GM18520 (cell line): Measurements from ENCODE around the gene UGT2B17.
"Not testable (repeated sequence)": the region's sequence is repeated elsewhere in the genome, so short reads cannot be mapped to it uniquely, and the experiment has no call there.

Experiments used
- ATAC-seq: cut with Tn5 transposase; IDR thresholded peaks from one replicate; pipeline ENCODE4 v1.9.1; 2021; ENCODE audit not compliant: unreplicated experiment

UGT2B17 gene

DNA sequence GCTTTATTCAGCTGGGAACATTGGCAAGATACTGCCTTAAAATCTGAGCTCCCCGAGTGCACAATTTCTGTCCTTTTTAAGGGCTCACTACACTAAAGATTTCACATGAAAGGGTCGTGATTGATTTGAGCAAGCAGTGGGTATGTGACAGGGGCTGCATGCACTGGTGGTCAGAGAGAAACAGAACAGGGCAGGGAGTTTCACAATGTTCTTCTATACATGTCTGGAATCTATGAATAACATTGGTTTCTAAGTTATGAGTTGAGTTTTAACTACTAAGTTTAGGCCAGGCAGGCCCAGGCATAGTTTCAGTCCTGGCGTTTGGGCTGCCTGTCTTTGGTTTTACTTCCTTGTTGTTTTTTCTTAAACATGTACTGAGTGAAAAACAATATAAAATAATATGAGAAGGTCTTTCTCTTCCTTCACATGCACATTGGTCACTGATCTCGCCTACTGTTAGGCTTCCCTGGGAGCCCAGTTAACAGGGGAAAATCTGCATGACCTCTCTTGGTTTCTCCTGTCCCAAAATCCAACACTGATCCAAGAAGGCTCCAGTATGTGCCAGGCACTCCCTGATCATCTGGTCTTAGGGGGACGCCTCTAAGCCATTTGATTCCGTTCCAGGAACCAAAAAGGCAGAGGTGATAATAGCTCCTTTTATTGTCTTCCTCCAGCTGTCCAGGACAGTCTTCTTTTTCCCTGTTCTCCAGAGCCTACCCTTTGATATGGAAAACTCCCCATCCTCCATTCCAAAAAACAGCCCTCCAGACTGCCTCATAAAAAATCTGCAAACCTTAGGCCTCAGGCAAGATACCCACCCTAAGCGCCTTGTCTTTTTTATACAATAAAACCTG, at the start of gene UGT2B17:
UGT2B17 (minus strand) TSS at position 51 of the 854 bp plus-strand sequence. CDS start 7,838 bp downstream, outside the sequence.
- ATAC-seq: peak; percentile 83

DNA sequence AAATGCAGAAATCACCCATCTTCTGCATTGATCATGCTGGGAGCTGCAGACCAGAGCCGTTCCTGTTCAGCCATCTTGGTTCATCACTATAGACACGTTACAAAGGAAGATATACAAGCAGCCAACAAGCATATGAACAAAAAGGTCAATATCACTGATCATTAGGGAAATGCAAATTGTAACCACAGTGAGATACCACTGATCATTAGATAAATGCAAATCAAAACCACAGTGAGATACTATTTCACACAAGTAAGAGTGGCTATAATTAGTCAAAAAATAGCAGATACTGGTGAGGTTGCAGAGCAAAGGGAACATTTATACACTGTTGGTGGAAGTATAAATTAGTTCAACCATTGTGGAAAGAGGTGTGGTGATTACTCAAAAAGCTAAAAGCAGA, 46.6 kb upstream of the UGT2B17 start:
- peak; percentile 94 for ATAC-seq

DNA sequence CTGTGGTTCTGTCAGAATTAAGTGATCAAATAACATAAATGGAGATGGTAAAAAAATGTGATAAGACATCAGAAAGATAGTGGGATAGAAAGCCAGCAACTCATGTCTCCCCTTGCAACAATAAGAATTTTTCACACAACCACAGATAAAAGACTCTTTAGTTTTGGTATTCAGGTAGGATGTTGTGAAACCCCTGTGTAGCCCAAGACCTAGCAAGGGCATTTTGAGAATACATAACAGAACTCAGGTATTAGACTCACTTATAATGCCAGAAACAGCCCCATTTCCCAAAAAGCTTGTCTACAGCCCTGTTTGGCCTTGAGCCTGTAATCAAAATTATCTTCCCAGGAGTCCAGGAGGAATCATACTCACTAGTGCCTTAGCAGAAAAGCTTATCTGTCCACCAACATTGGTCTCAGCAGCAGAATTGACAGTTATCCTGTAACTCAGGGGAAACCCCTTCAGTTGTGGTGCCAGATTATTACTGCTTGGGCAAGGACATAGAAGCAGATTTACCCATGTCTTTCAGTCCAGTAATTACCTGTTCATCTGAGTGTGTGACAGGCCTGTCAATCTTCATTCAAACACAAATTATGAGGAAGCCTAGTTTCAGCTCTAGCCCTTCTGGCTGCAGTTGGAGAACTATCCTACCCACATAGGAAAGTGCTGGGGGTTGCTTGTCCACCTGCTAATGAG, 41.0 kb upstream of the UGT2B17 start:
- ATAC-seq: peak; percentile 43

DNA sequence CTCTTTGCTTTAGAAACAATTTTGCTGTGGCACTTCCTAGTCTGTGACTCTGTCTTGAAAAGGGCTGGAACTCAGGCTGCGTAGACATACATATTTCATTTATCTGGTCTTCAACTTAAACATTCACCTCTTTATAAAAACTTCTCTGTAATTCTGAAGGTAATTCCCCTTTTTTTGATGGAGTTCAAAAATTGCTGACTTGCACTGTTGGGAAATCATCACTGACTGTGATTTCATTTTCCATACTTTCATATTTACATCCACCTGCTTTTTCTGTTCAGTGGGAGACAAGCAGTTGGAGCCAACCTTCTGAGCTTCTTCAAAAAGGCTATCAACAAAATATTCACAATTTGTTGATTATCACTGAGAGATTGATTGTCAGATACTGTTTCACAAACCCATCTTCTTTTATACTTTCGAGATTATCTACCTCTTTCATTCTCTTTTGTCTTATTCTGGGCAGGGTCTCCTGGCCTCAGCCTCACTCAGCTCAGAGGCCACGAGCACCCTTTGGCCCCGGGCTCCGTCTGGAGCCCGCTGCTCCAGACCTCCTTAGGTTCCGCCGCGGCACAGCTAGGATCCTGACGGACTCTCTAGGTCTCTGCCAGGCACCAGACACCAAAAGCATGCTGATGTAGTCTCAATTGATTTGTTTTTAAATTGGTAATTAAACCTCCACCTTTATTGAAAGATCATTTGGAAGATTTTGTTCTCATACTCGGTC, 39.7 kb upstream of the UGT2B17 start:
- no peak for ATAC-seq

DNA sequence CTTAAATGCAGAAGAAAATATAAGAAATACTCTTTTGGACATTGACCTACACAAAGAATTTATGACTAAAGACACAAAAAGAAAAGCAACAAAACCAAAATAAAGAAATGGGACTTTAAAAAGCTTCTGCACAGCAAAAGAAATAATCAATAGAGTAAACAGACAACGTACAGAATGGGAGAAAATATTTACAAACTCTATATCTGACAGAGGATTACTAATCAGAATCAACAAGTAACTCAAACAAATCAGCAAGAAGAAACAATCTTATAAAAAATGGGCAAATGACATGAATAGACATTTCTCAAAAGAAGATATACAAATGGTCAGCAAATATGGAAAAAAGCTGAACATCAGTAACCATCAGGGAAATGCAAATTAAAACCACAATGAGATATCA, 37.6 kb upstream of the UGT2B17 start:
- no peak for ATAC-seq

DNA sequence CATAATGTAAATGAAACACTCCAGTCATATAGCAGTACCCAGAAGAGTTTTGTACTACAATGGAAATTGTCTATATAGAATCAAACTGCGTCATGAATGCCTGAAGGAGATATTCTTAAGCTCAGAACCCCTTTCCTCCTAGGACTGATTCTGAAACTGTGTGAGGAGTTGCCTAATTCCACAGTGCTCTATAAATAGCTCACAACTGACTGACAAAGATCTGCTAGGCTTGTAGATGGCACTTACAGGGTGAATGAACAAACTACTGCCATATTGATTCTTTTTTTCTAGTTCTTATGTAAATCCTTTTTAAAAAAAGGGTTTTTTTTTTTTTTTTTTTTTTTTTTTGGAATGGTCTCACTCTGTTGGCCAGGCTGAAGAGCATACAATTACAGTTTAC, 30.1 kb upstream of the UGT2B17 start:
- ATAC-seq: no peak

DNA sequence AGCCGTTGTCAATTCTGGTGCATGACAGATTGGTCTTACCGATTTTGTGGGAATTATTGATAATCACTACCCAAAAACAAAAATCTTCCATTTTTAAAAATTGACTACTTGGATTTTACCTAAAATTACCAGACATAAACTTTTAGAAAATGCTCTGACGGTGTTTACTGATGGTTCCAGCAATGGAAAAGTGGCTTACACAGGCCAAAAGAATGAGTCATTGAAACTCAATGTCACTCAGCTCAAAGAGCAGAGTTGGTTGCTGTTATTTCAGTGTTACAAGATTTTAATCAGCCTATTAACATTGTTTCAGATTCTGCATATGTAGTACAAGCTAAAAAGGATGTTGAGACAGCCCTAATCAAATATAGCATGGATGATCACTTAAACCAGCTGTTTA, 23.0 kb upstream of the UGT2B17 start:
- ATAC-seq: no peak

DNA sequence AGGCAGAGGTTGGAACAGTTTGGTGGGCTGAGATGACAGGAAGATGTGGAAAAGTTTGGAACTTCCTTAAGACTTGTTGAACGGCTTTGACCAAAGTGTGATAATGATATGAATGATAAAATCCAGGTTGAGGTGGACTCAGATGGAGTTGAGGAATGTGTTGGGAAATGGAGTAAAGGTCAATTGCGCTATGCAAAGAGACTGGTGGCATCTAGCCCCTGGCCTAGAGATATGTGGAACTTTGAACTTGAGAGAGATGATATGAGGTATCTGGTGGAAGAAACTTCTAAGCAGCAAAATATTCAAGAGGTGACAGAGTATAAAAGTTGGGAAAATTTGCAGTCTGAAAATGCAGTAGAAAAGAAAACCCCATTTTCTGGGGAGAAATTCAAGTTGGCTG, 21.4 kb upstream of the UGT2B17 start:
- ATAC-seq: no peak

DNA sequence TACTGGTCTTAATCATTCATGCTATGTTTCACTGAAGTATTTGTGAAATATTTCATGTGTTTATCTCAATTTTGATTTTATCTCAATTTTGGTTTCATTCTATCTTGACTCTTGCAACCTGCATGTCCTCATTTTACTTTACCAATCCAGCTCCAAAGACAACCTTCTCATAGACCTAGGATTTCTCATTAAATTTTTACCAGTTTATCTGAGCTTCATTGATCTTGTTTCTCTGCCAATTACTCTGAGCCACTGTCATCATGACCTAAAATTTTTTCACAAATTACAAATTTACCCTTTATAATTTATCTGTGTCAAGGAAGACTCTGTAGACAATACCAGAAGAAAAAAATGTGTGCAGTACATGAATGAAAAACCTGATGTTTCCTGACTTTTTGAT, 18.6 kb upstream of the UGT2B17 start:
- no peak for ATAC-seq

DNA sequence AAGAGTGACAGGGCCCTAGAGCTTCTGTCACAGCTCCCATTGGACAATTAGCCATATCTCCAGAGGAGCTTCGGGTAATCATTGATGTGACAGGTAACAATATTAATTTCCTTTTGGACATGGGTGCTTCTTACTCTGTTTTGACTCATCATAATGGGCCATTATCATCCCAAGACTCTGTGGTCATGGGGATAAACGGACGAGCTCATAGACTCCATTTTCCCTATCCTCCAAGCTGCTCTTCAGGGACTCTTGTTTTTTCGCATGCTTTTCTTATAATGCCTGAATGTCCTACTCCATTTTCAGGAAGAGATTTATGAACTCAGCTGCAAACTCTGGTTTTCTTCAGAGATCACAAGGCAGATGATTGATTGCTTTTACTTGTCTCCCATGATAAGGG, 17.0 kb upstream of the UGT2B17 start:
- ATAC-seq: no peak

DNA sequence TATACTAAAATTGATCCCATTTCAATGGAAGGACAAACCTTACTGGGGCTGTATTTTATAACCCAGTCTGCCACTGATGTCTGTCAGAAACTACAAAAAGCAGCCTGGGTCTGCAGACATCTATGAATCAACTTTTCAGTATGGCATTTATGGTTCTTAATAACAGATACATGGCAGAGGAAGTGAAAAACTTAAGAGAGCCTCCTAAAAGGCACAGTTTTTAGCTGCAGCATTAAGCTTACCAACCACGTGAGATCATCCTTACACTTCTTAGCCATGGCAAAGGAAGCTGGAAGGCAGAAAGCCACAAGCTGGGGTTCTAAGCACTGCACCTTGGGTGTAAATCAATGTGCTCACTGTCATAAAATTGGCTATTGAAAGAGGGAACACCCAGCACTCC, 16.6 kb upstream of the UGT2B17 start:
- ATAC-seq: no peak

DNA sequence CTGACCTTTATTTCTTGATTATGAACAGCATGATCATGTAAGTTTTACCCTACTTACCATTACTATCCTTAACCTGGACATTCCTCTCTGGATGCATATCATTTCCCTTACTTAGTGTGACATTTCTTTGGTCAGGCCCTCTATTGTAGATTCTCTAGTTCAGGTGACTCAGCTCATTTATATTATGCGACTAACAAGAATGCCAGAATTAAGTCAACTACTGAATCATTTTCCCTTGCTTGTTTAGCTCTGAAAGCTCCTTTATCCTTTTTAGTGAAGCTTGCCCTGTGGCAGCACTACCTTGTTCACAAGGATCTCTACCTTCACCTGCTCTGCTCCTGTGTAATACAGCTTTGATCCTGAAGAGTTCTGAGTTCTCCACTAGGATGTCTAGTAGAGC, 15.1 kb upstream of the UGT2B17 start:
- ATAC-seq: no peak

DNA sequence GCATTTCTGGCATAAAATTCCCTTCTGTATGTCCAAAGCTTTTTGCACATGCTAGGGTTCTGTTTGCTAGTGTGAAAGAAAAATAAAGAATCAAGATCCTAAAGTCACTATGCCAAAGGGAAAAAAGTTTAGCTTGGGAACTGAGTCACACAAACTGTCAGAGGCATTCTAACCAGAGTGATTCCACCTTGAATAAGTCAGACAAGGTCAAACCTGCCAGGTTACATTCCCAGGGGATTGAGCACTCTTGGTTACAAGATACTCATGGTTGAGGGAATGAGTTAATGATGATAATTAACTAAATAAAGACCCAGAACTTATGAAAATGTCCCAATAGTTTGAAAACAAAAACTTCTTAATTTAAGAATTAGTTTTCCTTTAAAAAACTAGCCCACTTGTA, 13.7 kb upstream of the UGT2B17 start:
- ATAC-seq: no peak

DNA sequence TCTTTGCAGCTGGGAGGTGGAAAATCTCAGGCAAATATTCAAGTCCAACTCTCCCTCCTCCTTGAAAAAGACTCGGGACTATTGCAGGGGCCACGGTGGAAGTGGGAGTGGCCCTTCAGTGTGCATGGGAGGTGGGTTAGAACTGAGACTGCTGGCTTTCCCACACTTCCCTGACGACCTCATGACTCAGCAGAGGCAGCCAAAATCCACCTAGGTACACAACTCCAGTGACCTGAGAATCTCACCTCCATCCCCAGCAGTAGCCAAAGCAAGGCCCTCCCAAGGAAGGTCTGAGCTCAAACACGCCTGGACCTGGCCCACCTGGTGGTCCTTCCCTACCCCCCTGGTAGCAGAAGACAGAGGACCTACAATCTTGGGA, 6.2 kb upstream of the UGT2B17 start:
- no peak for ATAC-seq

DNA sequence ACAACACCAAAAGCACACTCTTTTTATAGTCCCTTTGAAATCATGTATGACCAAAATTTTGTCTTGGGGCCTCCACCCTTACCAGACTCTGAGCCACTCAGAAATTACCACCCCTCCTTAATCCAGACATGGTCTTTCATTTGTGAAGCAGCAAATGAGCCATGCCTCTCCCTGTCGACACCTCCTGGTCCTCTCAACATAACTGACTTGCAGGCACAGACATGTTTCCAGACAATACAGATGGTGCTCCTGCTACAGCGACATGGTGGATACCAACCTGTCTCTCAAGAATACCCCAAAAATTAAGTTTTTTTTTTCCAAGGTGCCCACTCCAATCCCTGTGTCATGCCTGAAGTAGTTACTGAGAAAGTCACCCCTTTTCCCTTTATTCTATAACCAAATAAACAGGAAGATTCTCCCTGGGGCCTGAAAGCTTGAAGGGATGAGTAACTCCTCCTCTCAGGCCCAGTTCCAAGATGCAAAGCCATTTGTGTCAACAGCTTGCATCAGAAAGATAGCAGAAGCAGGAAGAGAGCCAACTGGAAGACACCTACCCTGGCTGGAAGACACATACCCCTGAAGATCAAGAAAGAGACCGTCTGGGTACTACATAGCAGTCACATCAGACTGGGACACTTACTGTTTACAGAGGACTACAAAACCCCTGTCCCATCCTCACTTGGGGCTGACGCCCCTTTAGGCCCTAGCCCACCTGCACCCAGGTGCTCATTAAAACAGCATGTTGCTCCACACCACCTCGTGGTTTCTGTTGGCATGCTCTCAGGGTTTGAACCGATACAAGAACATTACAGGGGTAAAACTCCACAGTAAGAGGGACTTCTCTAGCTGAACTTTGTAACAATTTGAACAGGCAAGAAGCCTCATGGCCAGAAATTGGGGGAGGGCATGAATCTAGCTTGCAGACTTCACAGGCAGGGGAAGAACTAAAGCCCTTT, 5.5 kb upstream of the UGT2B17 start:
- no peak for ATAC-seq

DNA sequence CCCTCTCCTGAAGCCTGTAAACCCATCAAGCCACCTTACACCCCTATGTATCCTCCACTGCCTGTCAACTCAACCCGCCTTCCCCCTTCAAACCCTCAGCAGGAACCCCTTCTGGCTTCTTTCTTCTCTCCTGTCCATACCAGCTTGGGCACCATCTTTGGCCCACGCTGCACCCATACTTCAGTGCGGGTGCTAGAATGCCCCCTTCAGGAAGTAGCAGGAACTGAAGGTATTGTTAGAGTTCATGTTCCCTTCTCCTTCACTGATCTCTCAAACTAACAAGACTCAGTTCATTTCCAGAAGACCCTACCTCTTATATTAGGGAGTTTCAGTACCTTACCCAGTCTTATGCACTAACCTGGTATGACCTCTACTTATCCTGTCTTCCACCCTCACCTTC, 1.5 kb upstream of the UGT2B17 start:
- no peak for ATAC-seq

DNA sequence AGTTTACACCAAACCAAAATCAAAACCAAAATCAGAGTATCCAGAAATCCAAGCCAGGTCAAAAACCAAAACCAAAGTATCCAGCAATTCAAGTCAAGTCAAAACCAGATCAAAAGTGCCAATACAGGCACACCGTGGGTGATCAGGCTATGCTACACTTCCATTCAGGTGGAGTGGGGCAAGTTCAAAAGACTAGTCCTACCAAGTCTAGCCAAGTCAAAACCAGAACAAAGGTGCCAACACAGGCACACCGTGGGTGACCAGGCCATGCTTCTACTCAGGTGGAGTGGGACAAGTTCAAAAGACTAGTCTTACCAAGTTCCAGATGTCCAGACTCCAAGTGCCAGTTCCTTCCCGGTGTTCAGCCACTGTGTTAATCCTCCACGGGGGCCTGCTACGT, 486 bp downstream of the UGT2B17 start:
- ATAC-seq: not testable (repeated sequence)

DNA sequence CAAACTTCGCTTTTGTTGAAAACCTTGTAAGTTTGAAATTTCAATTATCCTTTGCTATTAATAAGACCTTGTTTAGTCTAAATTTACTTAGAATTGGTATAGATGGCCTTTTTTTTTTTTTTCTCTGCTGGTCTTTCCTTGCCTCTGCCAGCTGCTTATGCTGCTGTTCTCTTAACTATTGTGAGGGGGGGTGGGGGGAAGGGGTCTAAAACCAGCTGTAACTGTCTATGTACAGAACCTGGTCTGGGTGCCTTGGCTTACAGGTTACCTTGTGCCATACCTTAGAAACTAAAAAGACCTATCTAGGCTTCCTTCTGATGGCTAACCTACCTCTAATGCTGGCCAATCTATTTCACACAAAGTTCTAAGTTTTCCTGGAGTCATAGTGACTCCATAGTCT, 1.0 kb downstream of the UGT2B17 start:
- no peak for ATAC-seq

DNA sequence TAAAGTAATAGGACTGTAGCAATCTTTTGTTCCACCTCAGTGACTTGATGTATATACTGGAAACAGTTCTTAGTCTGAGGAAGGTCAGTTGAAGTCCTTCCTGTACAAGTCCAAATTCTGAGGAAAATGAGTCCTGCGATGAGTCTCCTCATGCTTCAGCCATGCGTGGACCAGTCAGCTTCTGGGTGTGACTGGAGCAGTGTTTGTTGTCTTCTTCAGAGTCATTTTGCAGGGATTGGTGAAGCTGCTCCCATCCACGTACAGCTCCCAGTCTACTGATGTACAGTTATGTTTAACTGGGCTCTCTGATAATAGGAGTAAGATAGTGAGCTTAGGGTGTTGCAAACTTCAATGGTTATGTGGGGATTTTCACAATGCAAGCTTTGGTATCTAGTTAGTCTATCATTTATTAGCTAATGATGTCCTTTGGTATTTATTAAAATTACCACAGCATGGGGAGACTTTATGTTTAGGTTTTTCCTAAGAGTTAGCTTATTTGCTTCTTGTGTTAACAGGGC, 3.4 kb downstream of the UGT2B17 start:
- ATAC-seq: no peak

DNA sequence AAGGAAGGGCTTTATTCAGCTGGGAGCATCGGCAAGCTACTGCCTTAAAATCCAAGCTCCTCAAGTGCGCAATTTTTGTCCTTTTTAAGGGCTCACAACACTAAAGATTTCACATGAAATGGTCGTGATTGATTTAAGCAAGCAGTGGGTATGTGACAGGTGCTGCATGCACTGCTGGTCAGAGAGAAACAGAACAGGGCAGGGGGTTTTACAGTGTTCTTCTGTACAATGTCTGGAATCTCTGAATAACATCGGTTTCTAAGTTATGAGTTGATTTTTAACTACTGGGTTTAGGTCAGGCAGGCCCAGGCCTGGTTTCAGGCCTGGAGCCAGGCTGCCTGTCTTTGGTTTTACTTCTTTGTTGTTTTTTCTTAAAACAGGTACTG, 6.0 kb downstream of the UGT2B17 start:
- ATAC-seq: no peak
